Testis (tissue), 2 donors: Measurements from ENCODE around the gene PLET1.

Experiments
- CTCF ChIP-seq, 3 experiments: fragments of 450-650 bp in 2 of 3; fragments of 200-600 bp in 1 of 3; sonication (generic) in 1 of 3; IDR thresholded peaks; one replicate each; pipeline ENCODE4 v1.5.1; 2016 to 2019; ENCODE audit warnings: antibody characterized with exemption in 3 of 3, mild to moderate bottlenecking in 2 of 3, moderate library complexity in 1 of 3
- POLR2A ChIP-seq: fragments of 450-650 bp; IDR thresholded peaks from one replicate; pipeline ENCODE4 v1.6.1; 2017; ENCODE audit warnings: antibody characterized with exemption, mild to moderate bottlenecking, moderate library complexity

- no peak for TF ChIP-seq CTCF (IDR thresholded peaks at IDR 0.05)
- TF ChIP-seq POLR2A = no peak
Measured at GRCh38 chr11:112249871-112250610, 10.6 kb downstream of the PLET1 start.
